AG08396 (cell line): ENCODE data around the gene KCNB1.

Experiments
- DNase-seq: peaks from one replicate; pipeline ENCODE4 v3.0.0; 2012; ENCODE audit warnings: low spot score, mixed read lengths

KCNB1 gene

DNA sequence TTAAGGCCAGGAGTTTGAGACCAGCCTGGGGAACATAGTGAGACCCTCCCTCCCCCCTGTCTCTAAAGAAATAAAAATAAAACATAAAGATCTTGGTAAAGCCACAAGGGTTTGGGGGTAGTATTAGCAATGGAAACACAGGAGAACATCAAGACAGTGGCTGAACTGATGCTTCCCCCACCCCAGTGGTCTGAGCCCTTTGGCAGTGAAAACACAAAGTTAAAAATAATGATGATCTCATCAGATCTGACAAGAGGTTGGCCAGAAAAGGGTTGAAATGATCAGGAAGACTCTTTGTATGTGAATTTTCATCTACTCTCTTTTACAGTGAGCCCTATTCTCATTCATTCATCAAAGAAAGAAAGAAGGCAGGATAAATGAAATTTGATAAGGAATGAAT lies 93.7 kb downstream of the KCNB1 start:
- DNase-seq: no peak

DNA sequence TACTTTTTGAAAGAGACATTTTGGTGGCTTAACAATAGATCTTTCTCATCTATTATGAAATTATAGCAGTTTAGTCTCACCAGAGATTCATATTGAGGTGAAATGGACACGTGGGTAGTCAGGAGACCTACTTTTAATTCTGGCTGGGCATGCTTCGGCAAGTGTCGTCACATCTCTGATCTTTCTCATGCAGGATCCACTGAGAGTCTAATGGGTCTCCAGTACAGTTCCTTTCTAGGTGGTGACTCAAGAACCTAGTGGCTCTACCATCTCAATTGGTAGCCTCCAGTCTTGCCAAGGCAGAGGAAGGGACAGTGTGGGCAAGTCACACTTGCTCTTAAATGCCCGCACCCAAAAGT lies 94.9 kb downstream of the KCNB1 start:
- DNase-seq: no peak

DNA sequence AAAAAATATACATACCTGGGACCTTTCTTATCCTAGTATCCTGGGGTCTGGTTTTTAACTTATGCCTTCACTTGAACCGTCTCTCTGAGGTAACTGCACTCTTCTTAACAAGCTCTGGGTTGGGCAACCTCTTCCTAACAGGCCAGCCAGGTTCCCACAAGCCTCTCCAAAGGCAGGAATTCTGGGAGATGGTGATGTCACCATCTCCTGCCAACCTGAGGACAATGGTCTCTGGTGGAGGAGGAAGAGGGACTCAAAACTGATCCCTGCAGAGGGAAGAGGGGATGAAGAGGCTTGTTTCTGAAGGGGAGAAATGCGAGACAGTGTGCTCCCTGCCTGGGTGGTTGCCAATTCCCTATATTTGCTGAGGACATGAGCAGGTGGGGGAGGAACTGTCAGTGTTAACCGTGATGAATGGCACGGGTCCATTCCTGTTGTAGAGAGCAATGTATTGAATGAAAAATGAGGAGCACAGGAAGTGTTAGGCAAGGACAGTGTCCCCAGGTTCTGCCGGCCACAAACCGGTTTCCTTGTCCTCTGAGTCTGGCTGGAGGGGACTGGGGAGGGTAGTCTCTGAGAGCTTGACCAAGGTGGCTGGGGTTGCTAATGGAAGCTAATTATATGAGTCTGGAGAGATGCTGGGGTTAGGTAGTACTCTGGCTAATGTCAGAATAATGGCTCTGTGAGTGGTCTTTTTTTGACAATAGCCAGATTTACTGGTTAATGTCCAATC lies 95.5 kb downstream of the KCNB1 start:
- DNase-seq: no peak

DNA sequence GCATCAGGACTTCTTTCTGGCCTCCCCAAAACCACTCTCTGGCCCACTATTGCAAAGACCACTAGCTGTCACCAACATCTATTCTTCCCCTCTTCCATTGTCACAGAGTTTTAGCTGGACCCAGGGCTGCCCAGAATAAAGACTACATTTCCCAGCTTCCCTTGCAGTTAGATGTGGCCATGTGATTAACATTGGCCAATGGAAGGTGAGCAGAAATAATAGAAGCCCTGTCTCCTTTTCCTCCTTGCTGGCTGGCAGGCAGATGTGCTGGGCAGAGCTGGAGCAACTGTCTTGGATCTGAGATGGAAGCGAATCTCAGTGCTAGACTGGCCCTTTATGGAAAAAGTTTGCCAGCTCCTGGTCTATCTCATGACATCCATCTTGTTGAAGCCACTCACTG lies 97.0 kb downstream of the KCNB1 start:
- DNase-seq: peak; percentile 14

DNA sequence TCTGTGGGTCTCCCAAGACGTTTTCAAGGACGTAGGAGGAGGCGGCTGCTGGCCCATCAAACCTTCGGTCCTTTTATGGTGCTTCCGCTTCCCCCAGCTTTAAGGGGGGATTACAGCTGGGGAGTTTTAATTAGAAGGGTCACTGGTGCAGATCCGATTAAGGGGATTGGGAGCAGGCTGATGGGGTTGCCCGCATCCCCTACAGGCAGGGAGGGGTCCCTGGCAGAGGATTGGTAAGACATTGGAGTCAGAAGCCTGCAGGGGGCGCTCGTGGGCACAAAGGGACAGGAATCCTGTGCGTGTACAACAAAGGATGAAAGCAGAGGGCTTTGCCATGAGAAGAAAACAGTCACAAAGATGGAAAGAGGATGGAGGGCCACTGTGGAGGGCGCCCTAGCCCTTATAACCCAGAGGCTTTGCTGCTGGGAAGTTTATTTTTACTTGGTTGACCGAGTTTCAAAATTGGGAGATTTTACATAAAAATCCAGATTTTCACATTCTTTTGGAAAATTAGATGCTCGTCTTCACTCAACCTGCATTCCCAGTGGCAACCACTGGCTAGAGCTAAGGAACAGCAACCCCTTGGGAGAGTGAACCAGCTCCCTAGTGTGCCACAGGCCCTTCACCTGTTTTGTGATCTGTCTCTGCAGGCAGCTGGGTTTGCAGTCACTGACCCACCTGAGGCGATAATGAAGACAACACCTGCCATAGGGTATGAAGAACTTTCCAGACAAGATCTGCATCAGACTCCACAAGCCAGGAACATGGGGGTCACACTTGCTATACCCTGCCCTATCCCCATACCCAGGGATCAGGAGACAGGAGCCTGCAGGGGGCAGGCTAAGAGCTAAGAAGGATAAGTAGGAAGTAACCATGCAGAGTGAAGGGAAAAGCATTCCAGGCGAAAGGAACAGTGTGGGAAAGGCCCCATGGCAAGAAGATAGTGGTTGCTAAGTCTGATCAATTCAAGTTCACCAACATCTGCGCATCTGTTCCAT lies 97.7 kb downstream of the KCNB1 start:
- peak; percentile 50 for DNase-seq

DNA sequence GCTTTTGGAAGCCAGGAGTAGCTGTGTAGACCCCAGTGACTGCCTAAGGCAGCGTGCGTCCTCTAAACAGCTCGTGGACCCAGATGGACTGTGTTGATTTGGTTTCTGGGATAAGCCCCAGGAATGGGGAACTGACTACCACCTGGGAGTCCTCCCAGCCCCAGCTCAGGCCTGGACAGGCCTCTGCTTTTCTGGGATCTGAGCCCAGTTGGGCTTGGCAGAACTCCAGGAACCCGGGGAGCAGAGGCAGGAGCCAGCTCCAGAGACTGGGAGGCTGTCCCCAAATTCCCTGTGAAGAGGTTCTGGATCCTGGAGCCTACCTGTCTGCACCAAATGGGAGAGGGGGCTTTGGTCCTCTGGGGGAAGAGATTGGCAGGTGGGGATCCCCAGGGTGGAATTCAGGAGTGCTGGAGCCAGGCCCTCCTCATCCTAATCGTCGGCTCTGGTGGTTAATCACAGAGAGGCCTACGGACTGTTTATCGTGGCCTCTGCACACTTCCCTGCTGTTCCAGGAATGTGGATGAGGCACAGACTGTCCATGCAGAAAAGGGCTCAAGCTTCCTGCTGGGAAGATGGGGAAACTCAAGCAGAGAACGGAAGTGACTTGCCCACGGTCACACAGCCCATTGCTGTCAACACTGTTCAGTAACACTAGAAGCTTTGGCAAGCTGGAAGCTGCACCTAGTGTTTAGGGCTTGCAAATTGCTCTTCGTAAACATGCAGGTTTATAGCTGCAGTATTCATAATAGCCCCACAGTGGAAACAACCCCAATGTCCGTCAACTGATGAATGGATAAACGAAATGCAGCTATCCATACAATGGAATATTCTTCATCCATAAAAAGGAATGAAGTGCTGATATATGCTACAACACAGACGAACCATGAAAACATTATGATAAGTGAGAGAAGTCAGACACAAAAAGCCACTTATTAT lies 100.6 kb downstream of the KCNB1 start:
- peak; percentile 40 for DNase-seq

DNA sequence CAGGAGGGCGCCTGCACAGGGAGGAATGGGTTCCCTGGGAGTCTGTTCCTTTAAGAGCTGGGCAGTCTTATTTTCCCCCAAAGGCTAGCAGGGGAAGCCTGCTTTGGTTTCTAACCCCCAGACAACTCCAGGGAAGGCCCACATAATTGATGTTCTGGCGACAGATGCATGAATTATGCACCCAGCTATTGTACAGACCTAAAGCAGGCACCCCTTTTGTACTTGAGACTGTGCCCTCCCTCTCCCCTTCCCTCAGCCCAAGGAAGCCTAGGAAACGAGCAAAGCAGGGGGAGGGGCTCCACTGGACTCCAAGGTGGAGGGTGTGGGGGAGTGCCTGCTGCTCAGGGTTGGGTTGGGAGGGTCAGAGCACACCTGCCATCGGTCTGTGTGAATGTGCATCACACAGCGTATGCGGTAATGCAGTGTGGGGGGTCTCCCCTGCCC lies 102.1 kb downstream of the KCNB1 start:
- DNase-seq: no peak

DNA sequence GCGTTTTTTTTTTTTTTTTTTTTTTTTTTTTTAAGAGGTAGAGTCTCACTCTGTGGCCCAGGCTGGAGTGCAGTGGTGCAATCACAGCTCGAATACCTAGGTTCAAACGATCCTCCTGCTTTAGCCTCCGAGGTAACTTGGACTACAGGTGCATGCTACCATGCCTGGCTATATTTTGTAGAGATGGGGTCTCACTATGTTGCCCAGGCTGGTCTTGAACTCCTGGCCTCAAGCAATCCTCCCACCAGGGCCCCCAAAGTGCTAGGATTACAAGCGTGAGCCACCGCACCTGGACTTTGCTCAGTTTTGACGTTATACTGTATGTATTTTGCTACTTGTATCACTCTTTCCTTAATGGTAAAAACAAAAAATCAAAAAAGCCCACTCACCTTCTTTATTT lies 103.1 kb downstream of the KCNB1 start:
- DNase-seq: no peak

DNA sequence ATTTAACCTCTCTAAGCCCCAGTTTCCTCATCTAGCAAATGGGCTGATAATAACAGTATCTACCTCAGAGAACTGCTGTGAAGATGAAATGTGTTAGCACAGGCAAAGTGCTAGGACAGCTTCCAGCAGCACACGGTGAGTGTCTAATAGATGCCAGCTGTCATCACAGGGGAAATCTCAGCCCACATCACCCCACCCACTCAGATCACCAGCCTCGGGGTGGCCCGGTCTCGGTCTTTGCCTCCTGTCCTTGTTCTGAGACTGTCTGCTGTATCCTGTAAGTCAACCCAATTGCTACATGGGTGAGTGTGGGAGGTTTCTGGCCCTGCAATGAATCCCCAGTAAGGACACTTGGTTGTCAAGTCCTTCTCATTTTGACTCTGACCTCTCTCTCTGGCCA lies 105.1 kb downstream of the KCNB1 start:
- no peak for DNase-seq

DNA sequence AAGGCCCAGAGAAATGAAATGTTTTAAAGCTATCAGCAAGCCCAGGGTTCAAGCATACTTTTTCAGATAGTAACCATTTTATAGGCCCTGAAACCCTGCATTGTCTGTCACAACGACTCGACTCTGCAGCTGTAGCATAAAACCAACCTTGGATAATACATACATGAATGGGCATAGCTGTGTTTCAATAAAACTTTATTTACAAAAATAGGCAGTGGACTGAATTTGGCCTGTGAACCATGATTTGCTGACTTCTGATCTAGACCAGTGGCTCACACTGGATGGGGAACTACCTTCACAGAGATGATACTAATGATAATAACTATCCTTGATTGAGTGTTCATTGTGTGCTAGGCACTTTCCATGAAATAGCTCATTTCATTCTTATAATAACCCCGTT lies 107.3 kb downstream of the KCNB1 start:
- DNase-seq: no peak

DNA sequence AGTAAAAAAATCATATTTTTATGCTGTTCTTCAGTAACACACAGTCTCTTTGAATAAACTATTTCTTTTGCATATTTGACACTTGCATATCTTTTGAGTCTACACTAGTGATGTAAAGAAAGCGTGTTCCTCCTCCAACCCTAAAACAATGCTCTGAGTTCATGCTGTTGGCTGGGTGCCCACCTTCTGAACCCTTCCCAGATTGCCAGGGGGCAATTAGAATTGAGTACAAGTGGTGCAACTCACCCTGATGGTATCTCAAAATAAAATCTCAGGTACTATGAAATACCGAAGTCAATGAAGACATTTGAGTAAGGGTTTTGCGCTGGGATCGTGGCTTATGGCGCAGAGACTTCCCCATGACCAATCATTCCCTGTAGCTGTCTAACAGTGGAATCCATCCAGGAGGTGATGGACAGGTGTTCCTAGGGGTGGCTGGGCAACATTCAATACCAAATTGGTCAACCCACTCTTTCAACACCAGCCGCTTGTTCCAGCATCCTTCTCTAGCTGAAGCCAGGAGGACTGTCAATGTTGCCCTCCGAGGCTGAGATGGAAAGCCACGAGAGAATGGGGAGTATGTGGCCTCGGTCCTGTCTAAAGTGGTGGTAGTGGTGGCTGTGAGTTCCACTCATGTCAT lies 110.3 kb downstream of the KCNB1 start:
- no peak for DNase-seq

DNA sequence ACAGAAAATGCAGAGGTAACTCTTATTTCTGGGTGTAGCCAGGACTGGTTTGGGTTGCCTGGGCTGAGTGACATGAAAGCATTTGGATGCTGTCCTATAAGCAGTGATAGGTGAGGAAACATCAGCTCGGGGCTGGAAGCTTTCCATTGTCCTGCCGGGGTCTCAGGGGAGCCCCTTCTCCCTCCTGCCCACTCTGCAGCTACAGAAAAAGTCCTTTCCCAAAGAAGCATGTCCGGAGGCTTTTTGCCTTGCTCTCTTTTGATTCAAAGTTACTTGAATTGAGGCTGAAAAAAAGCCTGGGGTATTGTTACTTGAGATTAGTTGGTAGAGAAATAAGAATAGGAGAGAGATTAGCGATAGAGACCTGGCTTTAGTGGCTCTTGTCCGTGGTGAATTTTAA lies 113.9 kb downstream of the KCNB1 start:
- DNase-seq: no peak

DNA sequence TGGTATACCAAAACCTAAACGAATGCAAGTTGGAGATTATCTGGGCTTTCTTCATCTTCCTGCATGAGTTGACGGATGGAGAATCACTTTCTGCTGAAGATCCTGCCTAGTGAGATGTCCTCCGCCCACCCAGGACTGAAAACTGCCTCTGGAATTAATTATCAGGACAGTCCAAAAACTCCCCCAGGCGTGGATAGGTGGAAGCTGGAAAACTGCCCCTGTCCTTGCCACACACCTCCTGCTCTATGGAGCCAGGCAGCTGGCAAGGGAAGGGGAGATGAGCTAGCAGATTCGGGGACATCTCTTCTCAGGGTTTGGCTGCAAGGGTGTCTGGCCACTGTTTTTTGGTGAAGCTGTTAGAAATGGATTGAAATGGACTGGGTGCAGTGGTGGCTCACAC lies 115.4 kb downstream of the KCNB1 start:
- no peak for DNase-seq

DNA sequence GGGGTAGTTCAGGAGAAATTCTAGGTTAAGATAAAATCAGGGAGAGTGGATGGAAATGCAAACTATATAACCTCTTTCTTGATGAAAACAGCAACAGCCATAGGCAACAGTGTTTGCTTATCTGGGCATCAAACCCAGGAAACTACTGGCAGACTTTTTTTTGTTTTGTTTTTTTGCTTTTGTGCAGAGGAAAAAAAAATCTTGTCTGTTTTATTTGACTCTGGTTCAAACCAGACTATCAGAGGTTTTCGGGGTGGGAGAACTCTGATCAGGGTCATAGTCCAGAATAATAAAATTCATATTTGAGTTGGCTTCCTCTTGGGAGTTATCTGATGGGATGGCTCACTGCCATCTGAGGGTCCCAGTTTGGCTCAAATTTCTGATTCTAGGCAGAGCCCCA lies 115.8 kb downstream of the KCNB1 start:
- DNase-seq: no peak

DNA sequence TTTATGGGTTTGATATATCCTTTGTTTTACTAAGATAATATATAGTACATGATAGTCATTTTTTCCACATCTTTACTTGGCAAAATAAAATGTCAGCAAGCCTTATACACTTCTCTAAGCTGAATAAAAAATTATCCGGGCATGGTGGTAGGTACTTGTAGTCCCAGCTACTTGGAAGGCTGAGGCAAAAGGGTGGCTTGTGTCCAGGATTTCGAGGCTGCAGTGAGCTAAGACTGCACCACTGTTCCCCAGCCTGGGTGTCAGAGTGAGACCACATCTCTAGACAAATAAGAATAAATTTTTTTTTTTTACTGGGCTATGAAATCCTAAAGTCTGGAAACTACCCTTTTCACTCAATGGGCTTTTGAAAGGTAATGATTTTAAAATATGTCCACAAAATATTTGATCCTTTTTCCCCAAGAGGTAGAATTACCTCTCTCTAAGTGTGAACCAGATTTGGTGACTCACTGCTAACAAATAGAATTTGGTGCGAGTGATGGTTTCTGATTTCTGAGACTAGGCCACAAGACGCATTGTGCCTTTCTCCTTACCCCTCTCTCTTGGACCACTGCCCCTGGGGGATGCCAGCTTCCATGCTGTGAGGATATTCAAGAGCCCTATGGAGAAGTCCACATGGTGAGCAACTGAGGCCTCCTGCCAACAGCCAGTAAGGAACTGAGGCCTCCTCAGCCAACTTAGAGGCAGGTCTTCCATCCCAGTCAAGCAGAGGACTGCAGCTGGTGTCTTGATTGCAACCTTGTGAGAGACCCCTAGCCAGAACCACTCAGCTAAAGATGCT lies 120.4 kb downstream of the KCNB1 start:
- DNase-seq: no peak

DNA sequence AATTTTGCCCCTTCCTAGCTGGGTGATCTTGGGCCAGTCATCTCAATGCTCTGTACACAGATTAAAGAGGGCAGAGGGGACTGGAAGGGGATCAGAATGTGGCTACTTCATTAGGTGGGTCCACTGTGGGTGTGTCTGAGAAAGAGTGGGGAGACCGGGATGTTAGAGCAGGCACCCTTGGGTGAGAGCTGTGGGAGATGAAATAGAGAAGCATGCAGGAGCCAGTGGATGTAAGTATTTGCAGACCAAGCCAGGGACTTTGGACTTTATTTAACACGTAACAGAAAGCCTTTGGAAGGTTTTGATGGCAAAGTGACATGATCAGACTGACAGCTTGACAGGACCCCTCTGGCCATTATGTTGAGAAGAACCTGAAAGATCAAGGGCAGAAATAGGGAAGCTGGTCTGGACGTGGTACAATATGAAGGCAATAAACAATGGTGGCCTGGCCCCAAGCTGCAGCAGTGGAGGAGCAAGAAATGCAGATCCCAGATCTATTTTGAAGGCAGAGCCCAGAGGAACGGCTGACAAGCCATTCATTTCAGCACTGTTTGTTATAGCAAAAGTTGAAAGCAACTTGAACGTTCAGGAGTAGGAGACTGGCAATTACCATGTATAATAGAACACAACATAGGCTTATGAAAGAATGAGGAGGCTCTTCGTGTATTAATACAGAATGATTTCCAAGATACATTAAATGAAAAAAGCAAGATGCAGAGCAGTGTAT lies 122.1 kb downstream of the KCNB1 start:
- DNase-seq: no peak

DNA sequence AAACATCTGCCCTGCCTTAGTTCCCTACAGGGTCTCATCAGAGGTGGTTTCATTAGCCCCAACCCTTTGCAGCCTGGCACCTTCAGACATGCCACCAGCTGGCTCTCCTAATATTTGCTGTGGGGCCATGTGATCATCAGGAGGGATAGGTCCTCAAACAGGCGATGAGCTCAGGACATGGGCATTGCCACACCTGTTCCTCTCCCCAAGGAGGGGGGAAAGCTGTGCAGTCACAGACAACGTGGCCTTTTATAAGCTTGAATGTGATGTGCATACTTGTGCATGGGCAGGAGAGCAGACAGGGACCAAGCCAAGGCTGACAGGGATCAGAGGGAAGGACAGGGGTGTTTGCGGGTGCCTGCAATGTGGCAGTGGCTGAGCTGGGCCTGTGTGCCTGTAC lies 125.8 kb downstream of the KCNB1 start:
- DNase-seq: no peak

DNA sequence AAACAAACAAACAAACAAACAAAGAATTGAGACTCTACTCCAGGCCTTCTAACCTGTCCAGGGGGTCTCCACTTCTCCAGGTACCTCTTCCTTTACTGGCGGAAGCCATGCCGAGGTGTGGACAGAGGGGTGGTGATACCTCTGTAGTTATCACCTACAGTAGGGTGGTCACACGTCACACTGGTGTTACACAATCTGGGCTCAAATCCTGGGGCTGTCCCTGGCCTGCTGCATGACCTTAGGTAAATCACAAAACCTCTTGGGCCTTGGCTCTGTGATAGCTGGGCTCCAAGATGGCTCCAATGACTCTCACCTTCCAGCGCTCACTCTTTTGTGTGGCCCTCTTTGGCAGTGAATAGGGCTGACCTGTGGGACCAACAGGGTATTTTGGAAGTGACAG lies 127.8 kb downstream of the KCNB1 start:
- DNase-seq: no peak

DNA sequence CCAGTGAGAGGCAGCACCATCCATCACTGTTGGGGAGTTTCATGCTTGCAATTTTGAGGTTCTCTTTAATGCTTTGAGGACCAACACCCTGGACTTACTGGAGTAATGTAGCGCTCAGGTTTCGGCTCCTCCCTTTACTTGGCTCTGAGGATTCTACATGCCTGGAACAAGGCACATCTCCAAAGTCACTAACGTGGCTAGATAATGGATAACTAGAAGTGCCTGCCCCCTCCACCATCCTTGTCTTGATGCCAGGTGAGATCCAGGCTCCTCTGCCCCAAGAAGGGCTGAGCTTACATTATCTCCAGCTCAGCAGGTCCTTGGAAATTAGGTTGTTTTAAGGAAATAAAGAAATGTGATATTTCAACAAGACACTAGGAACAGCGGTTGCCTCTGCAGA lies 129.1 kb downstream of the KCNB1 start:
- DNase-seq: no peak

DNA sequence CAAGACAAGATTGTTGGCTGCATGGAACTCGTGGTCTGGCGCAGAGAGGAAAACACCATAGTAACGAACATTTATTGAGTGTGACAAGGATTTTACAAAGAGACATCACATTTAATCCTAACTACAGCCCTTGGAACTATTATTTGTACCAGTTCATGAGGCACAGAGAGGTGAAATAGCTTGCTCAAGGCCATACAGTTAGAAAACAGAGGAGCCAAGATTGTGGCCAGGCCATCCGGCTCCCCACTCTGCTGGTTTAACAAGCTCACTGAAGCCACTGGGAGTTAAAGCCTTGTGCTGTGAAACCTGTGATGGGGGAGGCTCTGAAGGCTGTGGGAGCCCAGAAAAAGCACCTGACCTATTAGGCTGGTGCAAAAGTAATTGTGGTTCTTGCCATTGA lies 129.7 kb downstream of the KCNB1 start:
- no peak for DNase-seq
